ENCODE results near the gene CCDC9.

The CCDC9 gene

GRCh38 chr19:47255879-47256692, at the start of gene CCDC9:
Gene CCDC9 (plus strand): TSS chr19:47256525. CDS start chr19:47258401, 1,876 bp downstream.
- FAIRE-seq, result peak; percentile 73

GRCh38 chr19:47209319-47210179, 46.8 kb upstream of the CCDC9 start:
- FAIRE-seq, result no peak

- FAIRE-seq, result no peak
Measured at GRCh38 chr19:47210180-47210490, 46.2 kb upstream of the CCDC9 start.

- peak; percentile 90 for FAIRE-seq
Measured at GRCh38 chr19:47210689-47211316, 45.5 kb upstream of the CCDC9 start.

- FAIRE-seq, result no peak
Measured at GRCh38 chr19:47215581-47215980, 40.7 kb upstream of the CCDC9 start.

GRCh38 chr19:47221080-47221841, 35.1 kb upstream of the CCDC9 start:
- FAIRE-seq, result no peak

GRCh38 chr19:47221890-47222289, 34.4 kb upstream of the CCDC9 start:
- no peak for FAIRE-seq

GRCh38 chr19:47225746-47226425, 30.4 kb upstream of the CCDC9 start:
- no peak for FAIRE-seq

- no peak for FAIRE-seq
Measured at GRCh38 chr19:47226426-47227351, 29.6 kb upstream of the CCDC9 start.

- FAIRE-seq, result no peak
Measured at GRCh38 chr19:47227352-47228167, 28.8 kb upstream of the CCDC9 start.

- FAIRE-seq, result no peak
Measured at GRCh38 chr19:47228168-47228936, 28.0 kb upstream of the CCDC9 start.

- FAIRE-seq, result no peak
Measured at GRCh38 chr19:47228937-47229675, 27.2 kb upstream of the CCDC9 start.

- FAIRE-seq, result no peak
Measured at GRCh38 chr19:47229676-47230053, 26.7 kb upstream of the CCDC9 start.

- FAIRE-seq, result no peak
Measured at GRCh38 chr19:47230054-47230920, 26.0 kb upstream of the CCDC9 start.

- no peak for FAIRE-seq
Measured at GRCh38 chr19:47230921-47231214, 25.5 kb upstream of the CCDC9 start, which contains the start of gene BBC3. Gene BBC3 (minus strand): TSS chr19:47231199. CDS start chr19:47228431, 2,768 bp downstream.

GRCh38 chr19:47231215-47232054, 24.9 kb upstream of the CCDC9 start:
- FAIRE-seq, result no peak
